Sigmoid colon (tissue), 7 donors: ENCODE results near the gene LRRFIP1. TPM values are rescaled to one million over a fixed set of nuclear protein-coding genes. Genes with fewer than 3 reads are reported as not detected.

Source experiments
- DNase-seq: peaks from one replicate; pipeline ENCODE4 v3.0.0-alpha.2; 2019
- H3K27ac ChIP-seq, 4 donors: fragments of 200-600 bp; sonication (generic); one replicate each; pipeline ENCODE4 v1.5.1; 2016 to 2019; ENCODE audit warnings: mild to moderate bottlenecking in 1 of 4
- H3K27me3 ChIP-seq, 3 donors: fragments of 200-600 bp; sonication (generic); one replicate each; pipeline ENCODE4 v1.5.1; 2019; ENCODE audit warnings: mild to moderate bottlenecking in 1 of 3
- H3K36me3 ChIP-seq, 4 donors: fragments of 200-600 bp; sonication (generic); one replicate each; pipeline ENCODE4 v1.5.1; 2016 to 2019
- H3K4me1 ChIP-seq, 4 donors: fragments of 200-600 bp; sonication (generic); one replicate each; pipeline ENCODE4 v1.5.1; 2017 to 2019
- H3K4me3 ChIP-seq, 4 donors: fragments of 200-600 bp; sonication (generic); one replicate each; pipeline ENCODE4 v1.5.1; 2017 to 2019; ENCODE audit warnings: mild to moderate bottlenecking in 2 of 4, moderate library complexity in 1 of 4
- H3K9me3 ChIP-seq, 4 donors: fragments of 200-600 bp in 3 of 4; sonication (generic) in 3 of 4; one replicate each; pipeline versions ENCODE4 v1.5.1 to v1.6.1; 2013 to 2019
- CTCF ChIP-seq, 4 experiments: fragments of 450-650 bp in 3 of 4; fragments of 200-600 bp in 1 of 4; IDR thresholded peaks; one replicate each; pipeline ENCODE4 v1.5.1; 2016 to 2019; ENCODE audit warnings: antibody characterized with exemption in 4 of 4, mild to moderate bottlenecking in 3 of 4, moderate library complexity in 2 of 4
- EP300 ChIP-seq, 4 donors: sonication (generic); formaldehyde crosslinking; IDR thresholded peaks; one replicate each; pipeline ENCODE4 v1.6.1; 2017; ENCODE audit warnings: antibody characterized with exemption in 4 of 4
- POLR2A ChIP-seq, 2 donors: fragments of 450-650 bp; IDR thresholded peaks; one replicate each; pipeline ENCODE4 v1.6.1; 2016; ENCODE audit warnings: antibody characterized with exemption in 2 of 2, mild to moderate bottlenecking in 2 of 2, moderate library complexity in 2 of 2
- POLR2AphosphoS5 ChIP-seq, 4 donors: sonication (generic); formaldehyde crosslinking; IDR thresholded peaks; one replicate each; pipeline ENCODE4 v1.6.1; 2017; ENCODE audit warnings: antibody characterized with exemption in 4 of 4
- WGBS, 2 donors: extraction: QIAGEN DNeasy Blood & Tissue Kit; methylation state at CpG; one replicate each; pipeline ENCODE4 v1.1.7; 2013; 5-methylcytosine and 5-hydroxymethylcytosine counted together
- intact Hi-C: fragments of 100-400 bp; cut with DNase I; formaldehyde crosslinking; loops from one replicate; pipeline ENCODE4 v1.15.1; 2023
- polyA plus RNA-seq, 3 donors: library from polyadenylated mRNA; stranded (reverse); fragments of 200-250 nt; gene quantifications; one replicate each; pipeline ENCODE4 v1.2.3, GENCODE V29; 2013
- total RNA-seq, 4 donors: library from RNA; depleted of rRNA; stranded (reverse); fragments of >200 nt; gene quantifications; one replicate each; pipeline ENCODE4 v1.1.0, GENCODE V29; 2016
- donor health status: healthy with polysubstance abuse.
- donor health status: Bipolar disorder and iron deficiency.
- donor health status: healthy.

LRRFIP1 gene
- total and polyA plus RNA-seq, 7 donors, result 42.0 to 185 (median 112) TPM

GRCh38 chr2:237643066-237643465 lies 15.7 kb downstream of the LRRFIP1 start:
- no peaks in the 10 kb centered on the region for H3K27me3 ChIP-seq
- no peak overlapping the region for H3K4me3 ChIP-seq
- H3K4me1 ChIP-seq, result peaks cover 0 to 8% (median 0%) of the 10 kb centered on the region in 4 donors
- no peak for DNase-seq
- WGBS, 2 donors, result 93% methylated on average over 13 of the region's 13 CpGs
- intact Hi-C loops, result no loop called here
- TF ChIP-seq EP300 (IDR thresholded peaks at IDR 0.05), result no peak
- TF ChIP-seq POLR2A (IDR thresholded peaks at IDR 0.05), result no peak
- TF ChIP-seq CTCF (IDR thresholded peaks at IDR 0.05), result no peak
- no peak for TF ChIP-seq POLR2AphosphoS5 (IDR thresholded peaks at IDR 0.05)
- no peak overlapping the region for H3K27ac ChIP-seq
- no peaks in the 10 kb centered on the region for H3K9me3 ChIP-seq
- peaks cover 0 to 12% (median 0%) of the 10 kb centered on the region in 4 donors for H3K36me3 ChIP-seq

- WGBS, 2 donors, result 93 to 94% methylated on average over 14 of the region's 14 CpGs
- TF ChIP-seq CTCF (IDR thresholded peaks at IDR 0.05) (no peak), POLR2AphosphoS5 (IDR thresholded peaks at IDR 0.05) (no peak), POLR2A (IDR thresholded peaks at IDR 0.05) (no peak), EP300 (IDR thresholded peaks at IDR 0.05) (no peak)
- intact Hi-C loops, result no loop called here
- DNase-seq, result no peak
- Histone ChIP-seq H3K27ac (no peak overlapping the region), H3K4me1 (peaks cover 0 to 8% (median 0%) of the 10 kb centered on the region in 4 donors), H3K4me3 (no peak overlapping the region), H3K36me3 (peaks cover 0 to 12% (median 0%) of the 10 kb centered on the region in 4 donors), H3K27me3 (no peaks in the 10 kb centered on the region), H3K9me3 (no peaks in the 10 kb centered on the region)
These were observed 16.4 kb downstream of the LRRFIP1 start for GRCh38 chr2:237643582-237644380.

DNA sequence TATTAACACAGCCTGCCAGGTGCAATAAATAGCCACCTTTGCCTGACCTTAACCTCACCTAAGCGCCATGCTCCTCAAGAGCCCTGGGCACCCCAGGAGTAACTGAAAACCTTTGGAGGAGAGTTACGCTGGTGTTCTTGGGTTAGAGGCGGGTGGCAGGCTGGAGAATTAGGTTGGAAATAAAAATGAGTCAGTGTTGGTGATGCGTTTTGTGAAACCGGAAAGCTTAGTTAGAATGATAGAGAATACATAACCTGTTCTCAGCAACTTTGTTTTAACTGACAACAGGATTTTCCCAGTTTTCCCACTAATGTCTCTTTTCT lies 17.0 kb downstream of the LRRFIP1 start:
- DNase-seq, result no peak
- peaks cover 0 to 12% (median 0%) of the 10 kb centered on the region in 4 donors for H3K36me3 ChIP-seq
- no peak overlapping the region for H3K4me3 ChIP-seq
- 95 to 96% methylated on average over 5 of the region's 5 CpGs for WGBS, 2 donors
- intact Hi-C loops, result no loop called here
- TF ChIP-seq POLR2AphosphoS5 (IDR thresholded peaks at IDR 0.05), result no peak
- no peak for TF ChIP-seq CTCF (IDR thresholded peaks at IDR 0.05)
- TF ChIP-seq POLR2A (IDR thresholded peaks at IDR 0.05), result no peak
- TF ChIP-seq EP300 (IDR thresholded peaks at IDR 0.05), result no peak
- no peaks in the 10 kb centered on the region for H3K27me3 ChIP-seq
- no peaks in the 10 kb centered on the region for H3K9me3 ChIP-seq
- H3K27ac ChIP-seq, result no peak overlapping the region
- peaks cover 0 to 4% (median 0%) of the 10 kb centered on the region in 4 donors for H3K4me1 ChIP-seq

- no peaks in the 10 kb centered on the region for H3K27me3 ChIP-seq
- no peak overlapping the region for H3K4me3 ChIP-seq
- H3K36me3 ChIP-seq, result peaks cover 0 to 12% (median 0%) of the 10 kb centered on the region in 4 donors
- intact Hi-C loops, result no loop called here
- TF ChIP-seq CTCF (IDR thresholded peaks at IDR 0.05) (no peak), EP300 (IDR thresholded peaks at IDR 0.05) (no peak), POLR2AphosphoS5 (IDR thresholded peaks at IDR 0.05) (no peak), POLR2A (IDR thresholded peaks at IDR 0.05) (no peak)
- H3K27ac ChIP-seq, result no peak overlapping the region
- H3K4me1 ChIP-seq, result no peaks in the 10 kb centered on the region
- H3K9me3 ChIP-seq, result no peaks in the 10 kb centered on the region
- DNase-seq, result no peak
- WGBS, 2 donors, result 91 to 93% methylated on average over 8 of the region's 8 CpGs
These were observed 17.9 kb downstream of the LRRFIP1 start for GRCh38 chr2:237645261-237645660.
